Stomach (tissue), 4 donors: Measurements from ENCODE around the gene OCLN.
"Not testable (repeated sequence)": the region's sequence is repeated elsewhere in the genome, so short reads cannot be mapped to it uniquely, and the experiment has no call there.

ENCODE experiments used
- EP300 ChIP-seq: sonication (generic); formaldehyde crosslinking; IDR thresholded peaks from one replicate; pipeline ENCODE4 v1.6.1; 2017; ENCODE audit warnings: antibody characterized with exemption
- POLR2A ChIP-seq, 4 donors: fragments of 450-650 bp; IDR thresholded peaks; one replicate each; pipeline ENCODE4 v1.6.1; 2016; ENCODE audit warnings: antibody characterized with exemption in 4 of 4, control low read depth in 2 of 4, mild to moderate bottlenecking in 1 of 4, moderate library complexity in 1 of 4
- POLR2AphosphoS5 ChIP-seq, 3 donors: sonication (generic); formaldehyde crosslinking; IDR thresholded peaks; one replicate each; pipeline ENCODE4 v1.6.1; 2016; ENCODE audit warnings: antibody characterized with exemption in 3 of 3
- TF ChIP-seq, protein P1 (sequence below), 7 experiments: fragments of 450-650 bp in 4 of 7; fragments of 200-600 bp in 3 of 7; sonication (generic) in 3 of 7; IDR thresholded peaks; one replicate each; pipeline ENCODE4 v1.5.1; 2016 to 2019; ENCODE audit warnings: antibody characterized with exemption in 7 of 7, control low read depth in 2 of 7, mild to moderate bottlenecking in 1 of 7

DNA sequence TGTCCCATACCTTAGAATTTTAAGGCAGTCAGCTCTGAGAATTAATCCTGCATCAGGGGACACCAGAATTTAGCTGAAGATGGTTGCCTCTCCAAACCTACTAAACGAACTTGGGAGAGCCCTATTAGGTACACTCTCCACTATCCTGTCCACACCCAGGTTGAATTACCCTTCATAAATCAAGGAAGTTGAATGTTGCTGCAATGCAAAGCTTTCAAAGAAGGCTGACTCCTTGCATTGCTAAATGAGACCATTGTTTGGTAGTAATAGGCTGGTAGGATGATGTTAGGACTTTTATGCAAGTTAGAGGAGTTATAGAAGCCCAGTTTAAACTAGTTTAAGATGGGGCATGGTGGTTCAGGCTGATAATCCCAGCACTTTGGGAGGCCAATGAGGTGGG lies 48.8 kb downstream of the OCLN start:
- TF ChIP-seq, protein P1, sequence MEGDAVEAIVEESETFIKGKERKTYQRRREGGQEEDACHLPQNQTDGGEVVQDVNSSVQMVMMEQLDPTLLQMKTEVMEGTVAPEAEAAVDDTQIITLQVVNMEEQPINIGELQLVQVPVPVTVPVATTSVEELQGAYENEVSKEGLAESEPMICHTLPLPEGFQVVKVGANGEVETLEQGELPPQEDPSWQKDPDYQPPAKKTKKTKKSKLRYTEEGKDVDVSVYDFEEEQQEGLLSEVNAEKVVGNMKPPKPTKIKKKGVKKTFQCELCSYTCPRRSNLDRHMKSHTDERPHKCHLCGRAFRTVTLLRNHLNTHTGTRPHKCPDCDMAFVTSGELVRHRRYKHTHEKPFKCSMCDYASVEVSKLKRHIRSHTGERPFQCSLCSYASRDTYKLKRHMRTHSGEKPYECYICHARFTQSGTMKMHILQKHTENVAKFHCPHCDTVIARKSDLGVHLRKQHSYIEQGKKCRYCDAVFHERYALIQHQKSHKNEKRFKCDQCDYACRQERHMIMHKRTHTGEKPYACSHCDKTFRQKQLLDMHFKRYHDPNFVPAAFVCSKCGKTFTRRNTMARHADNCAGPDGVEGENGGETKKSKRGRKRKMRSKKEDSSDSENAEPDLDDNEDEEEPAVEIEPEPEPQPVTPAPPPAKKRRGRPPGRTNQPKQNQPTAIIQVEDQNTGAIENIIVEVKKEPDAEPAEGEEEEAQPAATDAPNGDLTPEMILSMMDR (IDR thresholded peaks at IDR 0.05): not testable (repeated sequence)
- not testable (repeated sequence) for TF ChIP-seq POLR2A (IDR thresholded peaks at IDR 0.05); EP300; POLR2AphosphoS5 (IDR thresholded peaks at IDR 0.05)
